A549 treated with AZD2906 at 1 μM for 4 hours (cell line): ENCODE data around the gene C20orf141. TPM values are rescaled to one million over a fixed set of nuclear protein-coding genes. Genes with fewer than 3 reads are reported as not detected.

Experiments used
- total RNA-seq: library from RNA; stranded (reverse); fragments of 200-300 nt; extraction: Qiagen RNA extraction; gene quantifications from 5 replicates; pipeline ENCODE4 v1.2.3, GENCODE V29; 2022

The C20orf141 gene
- 0.23 to 0.49 TPM (median 0.31 TPM) in 4 of 5 replicates, not detected in the other for total RNA-seq

GRCh38 chr20:2814587-2815051, at the start of gene C20orf141:
Gene C20orf141 (plus strand): TSS chr20:2814987. CDS start chr20:2815185, 198 bp downstream.

GRCh38 chr20:2800521-2801285, 14.1 kb upstream of the C20orf141 start, which contains the start of gene CPXM1:
Gene CPXM1 (minus strand): TSS chr20:2800627. CDS start chr20:2800572, 55 bp downstream.

GRCh38 chr20:2816030-2816582, 1.3 kb downstream of the C20orf141 start, which contains the start of gene TMEM239:
Gene TMEM239 (plus strand): TSS chr20:2816364. CDS start chr20:2816555, 191 bp downstream.

GRCh38 chr20:2840138-2840966, 25.6 kb downstream of the C20orf141 start, which contains the start of the genes PCED1A and VPS16:
Gene PCED1A (minus strand): TSS chr20:2840655. CDS start chr20:2839912, 743 bp downstream.
Gene VPS16 (plus strand): TSS chr20:2840745. CDS start chr20:2840775, 30 bp downstream.

Other genes starting within 250 kb of the C20orf141 start
- 500 to 612 TPM (median 561 TPM) in 5 replicates for gene NOP56, start 162.4 kb upstream of the C20orf141 start, total RNA-seq
- gene IDH3B, start 150.8 kb upstream of the C20orf141 start, total RNA-seq: 128 to 135 TPM (median 132 TPM) in 5 replicates
- gene EBF4, start 122.2 kb upstream of the C20orf141 start, total RNA-seq: 2.2 to 3.3 TPM (median 3.2 TPM) in 5 replicates
- 0.03 TPM in 1 of 5 replicates, not detected in the others for gene CPXM1, start 14.4 kb upstream of the C20orf141 start, total RNA-seq
- gene TMEM239, start 1.4 kb downstream of the C20orf141 start, total RNA-seq: 0.06 TPM in 1 of 5 replicates, not detected in the others
- 18.9 to 29.6 TPM (median 26.6 TPM) in 5 replicates for gene PCED1A, start 25.7 kb downstream of the C20orf141 start, total RNA-seq
- gene VPS16, start 25.8 kb downstream of the C20orf141 start, total RNA-seq: 25.3 to 34.9 TPM (median 29.9 TPM) in 5 replicates
- 33.0 to 40.6 TPM (median 38.4 TPM) in 5 replicates for gene PTPRA, start 58.5 kb downstream of the C20orf141 start, total RNA-seq
- gene GNRH2, start 228.6 kb downstream of the C20orf141 start, total RNA-seq: 0.18 to 0.22 TPM (median 0.21 TPM) in 4 of 5 replicates, not detected in the other
- 106 to 165 TPM (median 157 TPM) in 5 replicates for gene MRPS26, start 231.1 kb downstream of the C20orf141 start, total RNA-seq